GM18520 (cell line): ENCODE measurements around the gene TLR3.
"Not testable (repeated sequence)": the region's sequence is repeated elsewhere in the genome, so short reads cannot be mapped to it uniquely, and the experiment has no call there.

Source experiments
- ATAC-seq: cut with Tn5 transposase; IDR thresholded peaks from one replicate; pipeline ENCODE4 v1.9.1; 2021; ENCODE audit not compliant: unreplicated experiment

The TLR3 gene

DNA sequence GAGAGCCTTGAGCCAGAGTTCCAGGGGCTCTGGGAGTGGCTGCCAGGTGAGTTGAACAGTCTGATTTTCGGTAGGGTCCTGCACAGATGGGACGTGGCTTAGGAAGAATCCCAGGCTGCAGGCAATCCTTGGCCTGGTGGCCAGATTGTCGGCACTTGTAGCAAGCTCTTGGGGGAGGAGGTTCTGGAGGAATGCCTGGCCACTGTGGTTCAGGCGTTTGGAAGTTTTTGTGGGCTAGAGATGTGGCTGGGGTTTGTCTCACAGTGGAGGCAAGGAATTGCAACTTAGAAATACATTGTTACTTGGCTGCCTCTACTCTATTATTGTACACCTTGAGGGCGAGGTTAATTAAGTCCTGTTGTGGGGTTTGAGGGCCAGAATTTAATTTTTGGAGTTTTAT is 21.5 kb upstream of the TLR3 start:
- not testable (repeated sequence) for ATAC-seq

DNA sequence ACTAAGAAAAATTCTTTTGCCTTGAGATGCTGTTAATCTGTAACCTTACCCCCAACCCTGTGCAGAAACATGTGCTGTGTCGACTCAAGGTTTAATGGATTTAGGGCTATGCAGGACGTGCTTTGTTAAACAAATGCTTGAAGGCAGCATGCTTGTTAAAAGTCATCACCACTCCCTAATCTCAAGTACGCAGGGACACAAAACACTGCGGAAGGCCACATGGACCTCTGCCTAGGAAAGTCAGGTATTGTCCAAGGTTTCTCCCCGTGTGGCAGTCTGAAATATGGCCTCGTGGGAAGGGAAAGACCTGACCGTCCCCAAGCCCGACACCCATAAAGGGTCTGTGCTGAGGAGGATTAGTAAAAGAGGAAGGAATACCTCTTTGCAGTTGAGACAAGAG is 18.8 kb upstream of the TLR3 start:
- not testable (repeated sequence) for ATAC-seq

DNA sequence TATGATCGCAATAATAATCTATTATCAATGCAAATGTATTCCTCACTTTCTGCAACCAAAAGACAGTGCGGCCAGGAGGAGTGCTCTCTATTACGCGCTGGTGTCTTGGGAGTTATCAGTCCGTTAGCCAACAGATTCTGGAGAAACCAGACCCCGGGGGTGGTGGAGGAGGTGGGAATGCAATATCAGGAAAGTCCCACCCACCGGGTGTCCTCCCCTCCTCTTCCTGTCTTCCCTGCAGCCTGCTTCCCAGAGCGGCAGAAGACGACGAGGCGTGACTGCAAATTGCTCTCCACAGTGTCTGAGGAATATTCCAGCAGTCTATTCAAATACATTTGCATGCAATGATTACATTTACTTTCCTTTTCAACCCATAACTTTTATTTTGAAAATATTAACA is 17.9 kb upstream of the TLR3 start:
- ATAC-seq: no peak

DNA sequence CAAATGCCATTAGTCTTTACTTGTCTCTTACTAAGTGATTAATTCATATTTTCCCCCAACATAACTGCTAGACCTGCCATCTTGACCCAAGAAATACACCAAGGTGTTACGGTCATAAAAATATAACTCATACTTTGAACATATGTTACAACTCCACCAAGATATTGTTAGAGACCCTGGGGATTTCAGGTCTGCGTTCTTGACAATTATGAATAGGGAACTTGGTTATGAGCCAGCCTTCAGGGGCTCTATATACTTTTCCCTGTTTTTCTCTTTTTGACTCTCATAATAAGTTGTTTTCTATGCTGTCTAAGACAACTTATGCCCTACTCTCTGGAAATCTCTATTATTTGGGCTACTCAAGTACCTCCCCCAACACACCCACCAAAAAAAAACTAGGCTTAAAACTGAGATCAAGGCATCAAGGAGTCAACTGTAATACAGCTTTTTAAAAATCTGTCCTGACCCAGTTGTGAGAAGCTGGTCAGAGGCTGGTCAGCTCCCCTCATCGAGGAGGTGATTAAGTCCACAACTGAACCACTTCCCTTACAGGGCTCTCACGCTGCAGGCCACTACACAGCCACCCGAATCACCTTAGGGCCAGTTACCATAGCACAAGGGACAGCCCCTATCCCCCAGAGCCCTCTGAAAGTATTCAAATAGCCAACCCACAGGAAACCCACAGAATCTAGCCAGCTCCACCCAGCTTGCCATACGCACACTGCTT is 10.5 kb upstream of the TLR3 start:
- peak; percentile 98 for ATAC-seq

DNA sequence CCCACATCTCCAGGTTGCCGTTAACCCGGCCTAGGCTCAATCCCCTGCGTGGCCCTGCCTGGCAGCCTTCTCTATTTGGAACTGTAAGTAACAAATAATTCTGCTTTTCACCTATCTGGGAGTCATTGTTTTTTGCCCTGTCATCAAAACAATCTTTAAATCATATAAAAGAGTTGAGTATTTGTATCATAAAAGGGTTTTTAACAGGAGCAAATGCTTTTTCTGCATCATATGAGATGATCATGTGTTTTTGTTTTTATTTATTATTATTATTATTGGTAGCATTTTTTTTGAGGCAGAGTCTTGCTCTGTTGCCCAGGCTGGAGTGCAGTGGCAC is 10.0 kb upstream of the TLR3 start:
- ATAC-seq: no peak

DNA sequence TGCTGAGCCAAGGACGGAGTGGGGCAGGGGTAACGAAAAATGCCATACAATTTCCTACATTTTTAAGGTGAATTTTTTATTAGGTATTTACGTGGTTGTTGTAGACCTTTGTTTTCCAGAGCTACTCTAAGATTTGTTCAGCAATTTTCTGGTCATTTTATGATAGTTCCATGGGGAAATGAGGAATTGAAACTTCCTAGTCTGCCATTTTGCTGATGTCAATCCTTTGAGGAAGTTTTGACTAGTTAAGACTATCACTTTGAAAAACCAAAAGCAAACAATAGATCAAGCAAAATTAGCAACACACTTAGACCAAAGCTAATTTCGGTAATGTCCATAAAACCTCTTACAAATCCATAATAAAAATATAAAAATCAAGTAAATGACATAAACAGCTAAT is 7.0 kb upstream of the TLR3 start:
- no peak for ATAC-seq

DNA sequence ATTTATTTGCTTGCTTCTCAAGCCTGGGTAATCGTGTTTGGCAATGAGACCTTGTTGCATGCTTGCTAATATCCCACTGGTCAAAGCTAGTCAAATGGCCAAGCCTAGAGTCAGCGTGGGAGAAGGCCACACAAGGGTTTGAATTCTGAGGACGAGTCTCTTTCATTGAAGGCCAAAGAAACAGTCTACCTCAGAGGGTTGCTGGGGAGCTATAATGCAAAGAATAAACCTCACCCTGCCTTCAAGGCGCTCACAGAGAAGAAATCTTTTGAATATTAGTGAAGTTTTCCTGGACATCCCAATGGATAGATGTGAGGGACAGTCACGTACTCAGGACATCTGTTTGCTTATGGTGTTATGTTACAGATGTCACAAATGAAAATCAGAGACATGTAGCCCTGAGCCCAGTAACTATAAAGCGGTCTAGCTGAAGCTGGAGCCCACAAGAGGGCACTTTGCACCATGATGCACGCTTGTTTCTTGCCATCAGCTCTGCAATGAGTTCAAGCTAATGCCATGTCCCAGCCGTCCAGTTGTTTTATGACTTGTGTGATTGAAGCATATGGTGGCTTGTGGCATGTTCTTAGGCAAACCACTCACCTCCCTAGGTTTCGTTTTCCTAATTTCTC is 1.1 kb upstream of the TLR3 start:
- ATAC-seq: peak; percentile 59

DNA sequence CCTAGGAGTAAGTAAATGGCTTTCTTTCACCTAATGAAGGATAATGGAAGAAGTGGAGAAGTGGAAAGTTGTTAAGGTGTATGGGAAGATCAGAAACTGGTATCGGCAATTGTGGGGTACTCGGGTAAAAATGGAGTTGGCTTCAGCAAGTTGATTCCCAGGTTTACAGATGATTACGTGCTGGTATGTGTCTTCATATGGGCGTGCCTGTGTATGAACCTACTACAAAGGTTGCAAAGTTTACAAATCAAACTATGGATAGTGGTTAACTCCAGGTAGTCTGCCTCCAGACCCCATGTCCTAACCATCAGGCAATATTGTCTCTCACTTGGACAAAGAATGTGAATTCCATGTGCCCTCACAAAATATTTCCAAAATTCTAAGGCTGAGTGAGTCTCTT is 773 bp downstream of the TLR3 start:
- ATAC-seq: no peak

DNA sequence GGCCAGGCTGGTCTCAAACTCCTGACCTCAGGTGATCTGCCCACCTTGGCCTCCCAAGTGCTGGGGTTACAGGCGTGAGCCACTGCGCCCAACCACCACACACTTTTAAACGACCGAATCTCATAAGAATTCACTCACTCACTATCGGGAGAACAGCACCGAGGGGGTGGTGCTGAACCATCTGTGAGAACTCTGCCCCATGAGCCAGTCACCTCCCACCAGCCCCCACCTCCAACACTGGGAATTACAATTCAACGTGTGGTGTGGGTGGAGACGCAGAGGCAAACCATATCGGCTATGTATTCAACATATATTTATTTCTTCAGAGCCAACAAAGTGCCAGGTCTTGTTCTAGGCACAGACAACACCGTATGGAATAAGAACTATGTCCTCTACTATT is 3.6 kb downstream of the TLR3 start:
- no peak for ATAC-seq

DNA sequence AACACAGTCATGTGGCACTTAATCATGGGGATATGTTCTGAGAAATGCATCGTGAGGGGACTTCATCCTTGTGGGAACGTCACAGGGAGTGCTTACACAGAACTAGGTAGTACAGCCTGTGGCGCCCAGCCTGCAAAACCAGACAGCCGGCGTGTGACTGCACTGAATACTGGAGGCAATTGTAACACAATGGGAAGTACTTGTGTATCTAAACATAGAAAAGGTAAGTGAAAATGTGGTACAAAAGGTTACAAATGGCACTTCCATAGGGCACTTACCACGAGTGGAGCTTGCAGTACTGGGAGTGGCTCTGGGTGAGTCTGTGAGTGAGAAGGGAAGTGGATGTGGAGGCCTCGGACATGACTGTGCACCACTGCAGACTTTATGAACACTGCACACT is 5.2 kb downstream of the TLR3 start:
- no peak for ATAC-seq

DNA sequence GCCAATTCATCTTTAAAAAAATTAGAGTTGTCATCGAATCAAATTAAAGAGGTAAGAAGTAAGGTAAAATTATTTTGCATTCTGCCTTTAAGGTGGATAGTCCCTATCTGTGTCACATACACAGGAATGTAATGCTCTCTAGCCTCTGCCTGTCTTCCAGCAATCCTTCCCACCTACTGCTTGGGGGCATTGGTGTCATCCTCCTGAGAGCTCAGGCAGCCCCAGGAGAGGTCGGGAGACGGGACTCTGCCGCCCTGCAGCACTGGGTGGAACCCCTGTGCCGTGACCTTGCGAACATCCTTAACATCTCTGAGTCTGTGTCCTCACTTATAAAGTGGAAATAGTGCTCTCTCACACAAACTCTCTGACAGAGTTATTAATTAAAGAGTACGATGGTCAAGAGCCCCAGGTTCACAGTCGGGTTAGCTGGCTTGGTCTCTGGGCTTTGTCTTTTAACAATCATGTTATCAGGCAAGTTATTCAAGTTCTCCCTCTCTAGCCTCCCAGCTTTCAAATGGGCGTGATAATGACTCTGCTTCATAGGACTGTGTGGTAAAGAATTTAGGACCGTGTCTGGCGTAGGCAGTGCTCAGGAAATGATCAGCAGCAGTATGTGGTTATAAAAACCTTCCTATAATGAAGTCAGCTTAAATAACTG is 10.2 kb downstream of the TLR3 start:
- no peak for ATAC-seq

DNA sequence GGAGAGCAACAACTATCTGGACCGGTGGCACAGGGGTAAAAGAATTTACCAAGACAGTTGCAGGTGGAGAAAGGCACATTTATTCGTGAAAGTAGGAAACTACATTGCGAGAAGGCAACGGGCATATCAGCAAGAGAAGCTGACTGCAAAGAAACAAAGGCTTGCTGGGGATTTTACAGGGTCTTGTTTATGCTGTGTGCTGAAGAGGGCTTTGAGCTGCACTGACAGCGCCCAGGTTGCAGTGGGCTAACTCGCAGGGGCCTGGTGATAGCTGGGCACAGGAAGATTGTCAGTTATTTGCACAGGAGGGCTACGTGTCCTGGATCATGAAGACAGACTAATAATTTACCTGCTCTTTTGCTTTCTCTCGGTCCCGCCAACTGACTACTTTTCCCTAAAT is 10.7 kb downstream of the TLR3 start:
- no peak for ATAC-seq

DNA sequence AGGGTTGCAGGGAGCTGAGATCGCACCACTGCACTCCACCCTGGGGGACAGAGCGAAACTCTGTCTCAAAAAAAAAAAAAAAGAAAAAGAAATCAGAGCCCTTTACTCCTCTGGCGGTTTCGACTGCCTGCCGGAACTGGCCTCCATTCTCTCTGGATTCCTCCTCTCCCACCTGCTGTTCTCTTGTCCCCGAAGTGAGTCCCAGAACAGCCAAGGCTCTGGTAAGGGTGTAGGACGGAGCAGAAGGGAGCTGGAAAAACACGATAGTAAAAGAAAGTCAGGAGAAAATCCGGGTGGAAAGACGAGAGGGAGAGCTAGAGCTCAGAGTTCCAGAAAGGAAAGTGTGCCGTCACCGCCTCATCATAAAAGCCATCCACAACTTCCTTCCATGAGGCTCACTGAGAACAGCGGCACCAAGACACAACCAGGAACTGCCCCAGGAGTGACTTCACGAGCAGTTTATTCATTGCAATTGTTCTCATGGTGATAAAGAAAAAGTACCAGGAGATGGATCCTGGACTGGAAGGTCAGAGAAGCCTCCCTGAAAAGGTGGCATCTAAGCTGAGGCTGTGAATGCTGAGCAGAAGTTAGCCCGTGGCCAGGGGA is 12.3 kb downstream of the TLR3 start:
- no peak for ATAC-seq

DNA sequence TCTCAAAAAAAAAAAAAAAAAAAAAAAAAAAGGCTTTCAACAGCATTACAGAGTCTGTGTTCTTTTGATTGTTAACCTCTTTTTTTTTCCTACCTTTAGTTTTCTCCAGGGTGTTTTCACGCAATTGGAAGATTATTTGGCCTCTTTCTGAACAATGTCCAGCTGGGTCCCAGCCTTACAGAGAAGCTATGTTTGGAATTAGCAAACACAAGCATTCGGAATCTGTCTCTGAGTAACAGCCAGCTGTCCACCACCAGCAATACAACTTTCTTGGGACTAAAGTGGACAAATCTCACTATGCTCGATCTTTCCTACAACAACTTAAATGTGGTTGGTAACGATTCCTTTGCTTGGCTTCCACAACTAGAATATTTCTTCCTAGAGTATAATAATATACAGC is 13.3 kb downstream of the TLR3 start:
- ATAC-seq: no peak

DNA sequence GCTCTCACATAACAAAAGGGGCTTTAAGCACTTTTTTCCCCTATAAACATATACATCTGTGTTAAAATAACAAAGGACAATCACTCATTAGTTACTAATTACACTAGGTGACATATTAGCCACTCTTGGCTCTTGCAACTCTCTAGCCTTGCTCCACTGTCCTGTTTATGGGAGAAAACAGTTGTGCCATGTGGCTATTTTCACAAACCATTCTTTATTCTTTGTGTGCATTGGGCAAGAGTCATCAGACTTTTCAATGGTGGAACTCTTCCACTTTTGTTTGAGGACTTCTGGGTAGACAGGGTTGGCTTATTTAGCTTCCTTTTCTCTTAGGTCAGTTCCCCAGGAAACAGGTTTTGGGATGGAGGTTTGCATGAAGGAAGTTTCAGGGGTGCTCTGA is 19.6 kb downstream of the TLR3 start:
- no peak for ATAC-seq

DNA sequence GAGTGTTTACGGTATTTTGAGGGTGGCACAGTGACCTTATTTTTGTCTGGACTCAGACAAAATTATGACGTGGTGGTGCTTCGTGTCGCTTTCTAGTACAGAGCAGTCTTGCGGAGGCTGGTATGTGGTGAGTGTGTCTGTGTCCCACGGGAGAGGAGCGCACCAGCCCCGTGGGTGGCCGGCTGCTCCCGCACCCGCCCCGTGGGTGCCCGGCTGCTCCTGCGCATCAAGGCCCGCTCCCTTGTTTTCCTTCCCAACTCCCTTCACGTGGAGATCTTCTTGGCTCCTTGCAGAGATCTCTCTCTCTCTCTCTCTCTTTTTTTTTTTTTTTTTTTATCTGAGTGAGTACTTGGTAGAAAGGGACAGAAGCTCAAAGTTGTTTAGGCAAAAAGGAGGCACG is 23.3 kb downstream of the TLR3 start:
- ATAC-seq: no peak

DNA sequence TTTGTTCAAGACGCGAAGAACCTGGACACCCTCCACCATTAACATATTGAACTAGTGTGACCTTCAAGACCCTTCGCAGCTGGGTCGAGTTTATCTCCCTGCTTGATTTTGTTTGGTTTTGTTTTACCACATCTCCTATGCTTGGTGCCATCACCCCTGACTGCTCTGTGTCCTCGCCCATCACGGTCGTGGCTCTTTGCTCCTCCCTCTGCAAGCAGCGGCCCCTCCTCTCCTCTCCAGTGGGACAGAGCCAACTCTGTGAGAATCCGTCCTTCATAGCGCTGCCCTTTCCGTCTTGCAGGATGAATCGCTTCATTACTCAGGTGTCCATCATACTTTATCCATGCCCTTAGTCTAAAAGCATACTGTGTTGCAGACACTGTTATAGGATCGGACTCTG is 26.4 kb downstream of the TLR3 start:
- no peak for ATAC-seq

DNA sequence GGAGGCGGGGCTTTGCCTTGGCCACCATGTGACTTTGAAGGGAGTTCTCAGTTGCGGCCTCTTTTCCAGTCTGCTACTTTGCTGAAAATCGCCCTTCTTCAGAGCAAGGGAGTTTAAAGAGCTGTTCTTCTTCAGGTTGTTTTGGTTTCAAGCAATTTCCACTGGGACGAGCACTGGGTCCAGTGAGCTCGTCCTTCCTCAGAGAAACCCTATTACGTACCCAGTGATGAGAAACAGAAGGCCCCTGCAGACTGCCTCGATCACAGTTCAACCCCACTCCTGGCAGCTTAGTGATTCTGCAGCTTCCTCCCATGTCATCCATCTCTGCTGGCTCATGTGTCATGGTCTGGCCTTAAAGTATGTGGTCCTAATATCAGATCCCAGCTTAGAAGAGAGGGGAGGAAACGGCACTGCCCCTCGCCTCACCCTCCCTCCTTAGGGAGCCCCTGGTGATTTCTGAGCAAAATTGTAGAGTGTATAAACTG is 27.8 kb downstream of the TLR3 start:
- ATAC-seq: no peak

DNA sequence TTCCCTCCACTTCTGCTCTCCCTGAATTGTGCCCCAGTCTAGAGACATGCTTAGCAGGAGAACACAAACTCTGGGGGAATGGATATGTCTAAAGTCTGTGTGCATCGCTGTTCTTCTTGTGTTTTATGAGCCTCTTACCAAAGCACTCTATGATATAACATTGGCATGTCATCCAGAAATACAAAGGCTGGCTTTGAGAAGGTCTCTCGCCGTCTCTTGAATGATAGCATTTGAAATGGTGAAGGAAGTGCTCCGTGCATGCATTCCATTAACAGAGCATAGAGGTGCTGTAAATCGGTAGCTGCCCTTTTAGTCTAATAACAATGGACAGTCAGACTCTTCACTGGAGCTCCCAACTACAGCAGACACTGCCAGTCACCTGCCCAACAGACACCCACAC is 28.4 kb downstream of the TLR3 start:
- ATAC-seq: no peak

DNA sequence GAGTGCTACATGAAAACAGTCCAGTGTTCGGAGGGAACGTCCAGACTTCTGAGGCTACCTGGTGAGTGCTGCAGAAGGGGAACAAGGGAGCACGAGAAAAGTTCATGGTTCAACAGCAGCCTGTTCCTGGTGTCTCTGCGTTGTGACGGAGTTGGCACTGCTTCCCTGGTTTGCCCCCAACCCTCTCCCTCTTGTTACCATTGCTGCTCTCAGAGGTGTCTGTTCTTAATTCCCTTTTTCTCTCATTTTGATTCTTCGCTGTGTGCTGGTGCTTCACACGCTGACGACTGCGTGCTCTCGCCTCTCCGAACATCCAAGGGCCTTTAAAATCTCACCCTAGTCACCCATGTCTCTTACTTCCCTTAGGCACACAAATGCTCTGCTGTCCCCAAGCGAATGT is 34.0 kb downstream of the TLR3 start:
- ATAC-seq: no peak

DNA sequence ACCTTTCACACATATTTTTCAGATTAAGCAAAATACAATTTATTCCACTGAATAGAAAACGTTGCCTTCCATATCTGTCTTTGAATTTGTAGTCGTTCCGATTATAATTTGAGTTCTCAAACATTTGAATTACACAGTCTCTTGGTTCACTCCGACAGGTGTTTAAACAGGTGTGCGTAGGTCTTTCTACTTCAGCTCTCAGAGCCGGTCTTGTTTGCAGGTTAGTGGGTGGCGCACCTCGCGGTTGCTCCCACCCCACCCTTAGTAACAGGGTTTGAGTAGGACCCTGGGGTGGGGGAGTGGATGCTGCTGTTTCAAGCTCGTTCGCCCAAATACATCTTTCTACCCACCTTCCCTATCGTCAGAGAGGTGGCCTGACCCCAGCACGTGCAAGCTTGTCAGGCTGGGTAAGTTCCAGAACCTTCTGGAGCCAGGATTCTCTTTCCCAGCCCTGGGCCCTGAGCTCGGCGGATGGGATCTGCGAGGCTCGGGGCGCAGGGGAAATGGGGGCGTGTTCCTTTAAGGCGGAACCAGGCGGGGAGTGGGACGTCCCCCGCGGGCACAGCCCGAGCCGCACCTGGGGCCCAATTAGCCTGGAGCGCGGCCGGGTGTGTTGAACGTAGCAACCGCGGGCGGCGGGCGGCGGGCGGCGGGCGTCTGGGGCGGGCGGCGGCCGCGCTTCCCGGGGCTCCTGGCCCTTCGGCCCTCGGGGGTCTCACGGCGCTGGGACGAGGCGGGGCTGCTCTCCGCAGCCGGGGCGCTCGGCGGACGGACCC is 35.3 kb downstream of the TLR3 start, which contains the start of gene FAM149A:
FAM149A (plus strand) TSS at position 591 of the 776 bp plus-strand sequence.
- ATAC-seq: no peak
